ENCODE results near the gene TMEM18.
A peak's percentile ranks its signal among the peaks of the same experiment; 100 is the strongest.

TMEM18 gene

DNA sequence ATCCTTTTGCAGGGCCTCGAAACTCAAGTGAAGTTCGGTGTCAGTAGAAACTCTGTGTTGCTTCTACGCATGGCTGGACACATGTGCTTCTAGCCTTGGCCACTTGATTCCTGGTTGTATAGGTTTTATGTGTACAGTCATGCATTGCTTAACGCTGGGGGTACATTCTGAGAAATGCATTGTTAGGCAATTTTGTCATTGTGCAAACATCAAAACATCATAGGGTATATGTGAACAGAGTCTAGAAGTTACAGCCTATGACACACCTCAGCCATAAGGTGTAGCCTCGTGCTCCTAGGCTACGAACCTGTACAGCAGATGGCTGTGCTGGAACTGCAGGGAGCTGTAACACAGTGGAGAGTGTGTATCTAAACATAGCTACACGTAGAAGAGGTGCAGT is 39.4 kb downstream of the TMEM18 start:
- Histone ChIP-seq H3K4me1 (no peaks in the 10 kb centered on the region), H3K4me3 (ENCODE audit: low read depth, low read length) (no peak overlapping the region), H3K27me3 (no peaks in the 10 kb centered on the region), H3K36me3 (no peaks in the 10 kb centered on the region), H3K9me3 (no peaks in the 10 kb centered on the region)
- DNase-seq, result no peak
- TF ChIP-seq, protein P1, sequence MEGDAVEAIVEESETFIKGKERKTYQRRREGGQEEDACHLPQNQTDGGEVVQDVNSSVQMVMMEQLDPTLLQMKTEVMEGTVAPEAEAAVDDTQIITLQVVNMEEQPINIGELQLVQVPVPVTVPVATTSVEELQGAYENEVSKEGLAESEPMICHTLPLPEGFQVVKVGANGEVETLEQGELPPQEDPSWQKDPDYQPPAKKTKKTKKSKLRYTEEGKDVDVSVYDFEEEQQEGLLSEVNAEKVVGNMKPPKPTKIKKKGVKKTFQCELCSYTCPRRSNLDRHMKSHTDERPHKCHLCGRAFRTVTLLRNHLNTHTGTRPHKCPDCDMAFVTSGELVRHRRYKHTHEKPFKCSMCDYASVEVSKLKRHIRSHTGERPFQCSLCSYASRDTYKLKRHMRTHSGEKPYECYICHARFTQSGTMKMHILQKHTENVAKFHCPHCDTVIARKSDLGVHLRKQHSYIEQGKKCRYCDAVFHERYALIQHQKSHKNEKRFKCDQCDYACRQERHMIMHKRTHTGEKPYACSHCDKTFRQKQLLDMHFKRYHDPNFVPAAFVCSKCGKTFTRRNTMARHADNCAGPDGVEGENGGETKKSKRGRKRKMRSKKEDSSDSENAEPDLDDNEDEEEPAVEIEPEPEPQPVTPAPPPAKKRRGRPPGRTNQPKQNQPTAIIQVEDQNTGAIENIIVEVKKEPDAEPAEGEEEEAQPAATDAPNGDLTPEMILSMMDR (IDR thresholded peaks at IDR 0.05; ENCODE audit: low read depth, low read length), result no peak

- no peaks in the 10 kb centered on the region for H3K4me1 ChIP-seq
- H3K4me3 ChIP-seq (ENCODE audit: low read depth, low read length), result no peak overlapping the region
- TF ChIP-seq, protein P1 (IDR thresholded peaks at IDR 0.05; ENCODE audit: low read depth, low read length), result no peak
- no peak for DNase-seq
- no peaks in the 10 kb centered on the region for H3K36me3 ChIP-seq
- no peaks in the 10 kb centered on the region for H3K9me3 ChIP-seq
- no peaks in the 10 kb centered on the region for H3K27me3 ChIP-seq
Observed at GRCh38 chr2:637406-637776, 39.8 kb downstream of the TMEM18 start.

DNA sequence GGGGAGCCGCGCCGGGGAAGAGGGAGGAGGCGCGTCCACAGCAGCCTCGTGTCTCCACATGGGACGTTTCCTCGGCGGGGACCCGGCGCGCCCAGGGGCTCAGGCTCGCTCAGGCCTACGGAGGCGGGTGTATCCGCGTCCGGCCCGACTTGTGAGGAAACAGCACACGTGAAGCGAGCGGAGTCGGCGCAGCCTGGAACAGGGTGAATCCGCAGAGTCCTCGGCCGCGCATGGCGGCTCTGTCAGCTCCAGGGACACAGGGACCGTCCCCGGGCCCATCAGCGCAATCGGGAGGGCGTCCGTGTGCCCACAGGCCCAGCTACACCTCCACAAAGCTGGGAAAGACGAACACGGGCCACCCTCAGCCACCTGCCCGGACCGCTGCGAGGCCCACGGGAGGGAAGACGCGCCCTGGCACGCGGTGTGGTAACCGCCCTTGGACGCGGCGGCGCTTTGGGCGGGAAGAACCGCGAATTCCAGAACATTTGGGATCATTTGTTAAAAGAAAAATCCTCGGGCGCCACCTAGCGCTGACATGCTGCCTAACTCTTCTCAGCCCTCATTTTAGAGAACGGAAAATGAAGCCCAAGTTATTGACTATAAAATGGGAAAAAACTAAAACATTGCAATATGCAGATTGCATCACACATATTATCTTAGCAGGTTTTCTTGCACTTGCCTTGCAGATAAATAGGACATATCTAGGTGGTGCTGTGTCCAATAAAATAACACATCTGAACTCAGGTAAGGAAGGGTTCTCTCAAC is 40.4 kb downstream of the TMEM18 start:
- H3K27me3 ChIP-seq, result no peaks in the 10 kb centered on the region
- H3K4me3 ChIP-seq (ENCODE audit: low read depth, low read length), result no peak overlapping the region
- H3K4me1 ChIP-seq, result no peaks in the 10 kb centered on the region
- TF ChIP-seq, protein P1 (IDR thresholded peaks at IDR 0.05; ENCODE audit: low read depth, low read length), result peak; percentile 63
- no peaks in the 10 kb centered on the region for H3K36me3 ChIP-seq
- no peaks in the 10 kb centered on the region for H3K9me3 ChIP-seq
- DNase-seq, result peak; percentile 58

DNA sequence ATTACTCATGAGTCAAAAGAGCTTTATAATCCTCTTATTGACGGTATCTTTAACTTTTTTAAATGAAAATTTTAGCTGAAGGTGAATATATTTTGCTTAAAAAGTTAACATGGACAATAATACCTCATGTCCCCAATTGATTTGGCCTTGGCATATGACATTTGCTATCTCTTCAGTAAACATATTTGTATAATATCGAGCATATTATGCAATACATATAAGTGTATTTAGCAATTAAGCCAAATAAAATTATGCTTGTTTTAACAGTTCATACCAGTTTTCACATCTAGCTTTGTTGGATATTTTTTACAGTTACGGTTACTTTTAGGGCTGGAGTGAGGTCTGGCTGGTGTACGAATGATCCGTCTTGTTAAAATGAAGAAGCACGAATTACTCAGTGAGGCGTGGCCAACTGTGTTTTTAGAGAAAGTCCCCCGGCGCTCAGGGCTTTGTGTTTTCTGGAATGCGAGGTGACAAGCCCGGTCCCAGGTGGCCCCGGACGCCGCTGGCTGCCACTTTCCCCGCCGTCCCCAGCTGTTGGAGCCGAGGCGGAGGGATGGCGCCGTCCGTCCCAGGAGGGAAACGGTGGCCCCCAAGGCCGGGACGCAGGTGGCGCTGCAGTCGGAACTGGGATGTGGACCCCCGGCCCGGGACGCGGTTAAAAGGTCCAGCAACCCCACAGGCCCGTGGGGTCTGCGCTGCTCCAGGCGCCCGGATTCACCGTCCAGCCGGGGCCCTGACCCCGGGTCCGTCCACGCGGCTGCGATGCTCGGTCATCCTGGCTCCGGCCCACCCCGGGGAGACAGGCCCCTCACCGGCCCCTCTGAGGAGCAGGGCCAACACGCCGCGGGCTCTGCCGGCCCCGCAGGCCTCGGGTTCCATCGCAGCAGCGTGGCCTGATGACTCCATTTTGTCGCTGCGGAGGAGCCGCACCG is 41.3 kb downstream of the TMEM18 start:
- DNase-seq, result no peak
- Histone ChIP-seq H3K36me3 (no peaks in the 10 kb centered on the region), H3K4me3 (ENCODE audit: low read depth, low read length) (no peak overlapping the region), H3K9me3 (no peaks in the 10 kb centered on the region), H3K4me1 (no peaks in the 10 kb centered on the region), H3K27me3 (no peaks in the 10 kb centered on the region)
- TF ChIP-seq, protein P1 (IDR thresholded peaks at IDR 0.05; ENCODE audit: low read depth, low read length), result no peak

- H3K36me3 ChIP-seq, result no peaks in the 10 kb centered on the region
- no peak for DNase-seq
- no peaks in the 10 kb centered on the region for H3K9me3 ChIP-seq
- H3K4me3 ChIP-seq (ENCODE audit: low read depth, low read length), result no peak overlapping the region
- TF ChIP-seq, protein P1 (IDR thresholded peaks at IDR 0.05; ENCODE audit: low read depth, low read length), result no peak
- H3K27me3 ChIP-seq, result no peaks in the 10 kb centered on the region
- H3K4me1 ChIP-seq, result no peaks in the 10 kb centered on the region
Observed at GRCh38 chr2:634636-635388, 42.4 kb downstream of the TMEM18 start.
